GM23338 (cell line): ENCODE data around the gene UBTD1.

Source experiments
- CREB1 ChIP-seq: fragments of 250-450 bp; sonication (Bioruptor Pico); IDR thresholded peaks from 2 replicates; pipeline ENCODE4 v1.5.0; 2020; ENCODE audit warnings: low read depth, mild to moderate bottlenecking, moderate library complexity
- EZH2 ChIP-seq: fragments of 200-600 bp; sonication (generic); IDR thresholded peaks from one replicate; pipeline ENCODE4 v1.8.0; 2017; ENCODE audit warnings: antibody characterized with exemption, mild to moderate bottlenecking, low read depth; ENCODE audit not compliant: unreplicated experiment
- EZH2phosphoT487 ChIP-seq: fragments of 200-600 bp; sonication (generic); IDR thresholded peaks from one replicate; pipeline ENCODE4 v1.8.1; 2018; ENCODE audit warnings: antibody characterized with exemption; ENCODE audit not compliant: unreplicated experiment
- JUNB ChIP-seq: IDR thresholded peaks from one replicate; pipeline ENCODE4 v1.6.1; 2016; ENCODE audit warnings: antibody characterized with exemption; ENCODE audit not compliant: unreplicated experiment
- TF ChIP-seq, protein P1 (sequence below), 2 experiments: fragments of 200-600 bp in 1 of 2; sonication (generic) in 1 of 2; conservative IDR thresholded peaks; 2 replicates each; pipeline versions ENCODE4 v1.5.1 to v1.6.1; 2016 to 2017; ENCODE audit warnings: antibody characterized with exemption in 2 of 2, low read depth in 2 of 2, mild to moderate bottlenecking in 2 of 2, moderate library complexity in 1 of 2
- TF ChIP-seq, protein P2 (sequence below): IDR thresholded peaks from one replicate; pipeline ENCODE4 v1.6.1; 2018; ENCODE audit warnings: antibody characterized with exemption; ENCODE audit not compliant: unreplicated experiment
- TF ChIP-seq, protein P3 (sequence below): IDR thresholded peaks from 2 replicates; pipeline ENCODE4 v1.6.1; 2016; ENCODE audit warnings: antibody characterized with exemption
- TF ChIP-seq, protein P4 (sequence below): fragments of 250-450 bp; sonication (Bioruptor Pico); IDR thresholded peaks from 2 replicates; pipeline ENCODE4 v1.5.0; 2020; ENCODE audit warnings: mild to moderate bottlenecking, moderate library complexity

DNA sequence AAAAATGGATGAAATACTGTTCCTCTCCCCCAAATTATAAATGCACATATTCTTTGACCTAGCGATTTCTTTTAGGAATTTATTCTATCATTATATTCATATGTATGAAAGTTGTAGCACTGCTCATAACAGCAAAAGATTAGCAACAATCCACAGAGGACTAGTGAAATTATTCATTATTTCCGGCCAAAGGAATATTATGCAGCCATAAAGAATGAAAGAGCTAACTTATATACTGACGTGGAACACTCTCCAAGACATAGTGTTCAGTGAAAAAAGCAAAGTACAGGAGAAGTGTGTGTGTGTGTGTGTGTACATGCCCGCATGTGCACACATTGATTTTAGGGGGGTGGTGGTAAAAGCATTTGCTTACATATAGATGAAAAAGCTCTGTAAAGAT is 23.8 kb upstream of the UBTD1 start:
- TF ChIP-seq EZH2 (no peak), JUNB (no peak), EZH2phosphoT487 (peak; percentile 45), CREB1 (no peak)
- TF ChIP-seq, protein P1, sequence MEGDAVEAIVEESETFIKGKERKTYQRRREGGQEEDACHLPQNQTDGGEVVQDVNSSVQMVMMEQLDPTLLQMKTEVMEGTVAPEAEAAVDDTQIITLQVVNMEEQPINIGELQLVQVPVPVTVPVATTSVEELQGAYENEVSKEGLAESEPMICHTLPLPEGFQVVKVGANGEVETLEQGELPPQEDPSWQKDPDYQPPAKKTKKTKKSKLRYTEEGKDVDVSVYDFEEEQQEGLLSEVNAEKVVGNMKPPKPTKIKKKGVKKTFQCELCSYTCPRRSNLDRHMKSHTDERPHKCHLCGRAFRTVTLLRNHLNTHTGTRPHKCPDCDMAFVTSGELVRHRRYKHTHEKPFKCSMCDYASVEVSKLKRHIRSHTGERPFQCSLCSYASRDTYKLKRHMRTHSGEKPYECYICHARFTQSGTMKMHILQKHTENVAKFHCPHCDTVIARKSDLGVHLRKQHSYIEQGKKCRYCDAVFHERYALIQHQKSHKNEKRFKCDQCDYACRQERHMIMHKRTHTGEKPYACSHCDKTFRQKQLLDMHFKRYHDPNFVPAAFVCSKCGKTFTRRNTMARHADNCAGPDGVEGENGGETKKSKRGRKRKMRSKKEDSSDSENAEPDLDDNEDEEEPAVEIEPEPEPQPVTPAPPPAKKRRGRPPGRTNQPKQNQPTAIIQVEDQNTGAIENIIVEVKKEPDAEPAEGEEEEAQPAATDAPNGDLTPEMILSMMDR (conservative IDR thresholded peaks at IDR 0.05; ENCODE audit: low read depth in 2 of 2): no peak
- TF ChIP-seq, protein P2, sequence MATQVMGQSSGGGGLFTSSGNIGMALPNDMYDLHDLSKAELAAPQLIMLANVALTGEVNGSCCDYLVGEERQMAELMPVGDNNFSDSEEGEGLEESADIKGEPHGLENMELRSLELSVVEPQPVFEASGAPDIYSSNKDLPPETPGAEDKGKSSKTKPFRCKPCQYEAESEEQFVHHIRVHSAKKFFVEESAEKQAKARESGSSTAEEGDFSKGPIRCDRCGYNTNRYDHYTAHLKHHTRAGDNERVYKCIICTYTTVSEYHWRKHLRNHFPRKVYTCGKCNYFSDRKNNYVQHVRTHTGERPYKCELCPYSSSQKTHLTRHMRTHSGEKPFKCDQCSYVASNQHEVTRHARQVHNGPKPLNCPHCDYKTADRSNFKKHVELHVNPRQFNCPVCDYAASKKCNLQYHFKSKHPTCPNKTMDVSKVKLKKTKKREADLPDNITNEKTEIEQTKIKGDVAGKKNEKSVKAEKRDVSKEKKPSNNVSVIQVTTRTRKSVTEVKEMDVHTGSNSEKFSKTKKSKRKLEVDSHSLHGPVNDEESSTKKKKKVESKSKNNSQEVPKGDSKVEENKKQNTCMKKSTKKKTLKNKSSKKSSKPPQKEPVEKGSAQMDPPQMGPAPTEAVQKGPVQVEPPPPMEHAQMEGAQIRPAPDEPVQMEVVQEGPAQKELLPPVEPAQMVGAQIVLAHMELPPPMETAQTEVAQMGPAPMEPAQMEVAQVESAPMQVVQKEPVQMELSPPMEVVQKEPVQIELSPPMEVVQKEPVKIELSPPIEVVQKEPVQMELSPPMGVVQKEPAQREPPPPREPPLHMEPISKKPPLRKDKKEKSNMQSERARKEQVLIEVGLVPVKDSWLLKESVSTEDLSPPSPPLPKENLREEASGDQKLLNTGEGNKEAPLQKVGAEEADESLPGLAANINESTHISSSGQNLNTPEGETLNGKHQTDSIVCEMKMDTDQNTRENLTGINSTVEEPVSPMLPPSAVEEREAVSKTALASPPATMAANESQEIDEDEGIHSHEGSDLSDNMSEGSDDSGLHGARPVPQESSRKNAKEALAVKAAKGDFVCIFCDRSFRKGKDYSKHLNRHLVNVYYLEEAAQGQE: no peak
- TF ChIP-seq, protein P3, sequence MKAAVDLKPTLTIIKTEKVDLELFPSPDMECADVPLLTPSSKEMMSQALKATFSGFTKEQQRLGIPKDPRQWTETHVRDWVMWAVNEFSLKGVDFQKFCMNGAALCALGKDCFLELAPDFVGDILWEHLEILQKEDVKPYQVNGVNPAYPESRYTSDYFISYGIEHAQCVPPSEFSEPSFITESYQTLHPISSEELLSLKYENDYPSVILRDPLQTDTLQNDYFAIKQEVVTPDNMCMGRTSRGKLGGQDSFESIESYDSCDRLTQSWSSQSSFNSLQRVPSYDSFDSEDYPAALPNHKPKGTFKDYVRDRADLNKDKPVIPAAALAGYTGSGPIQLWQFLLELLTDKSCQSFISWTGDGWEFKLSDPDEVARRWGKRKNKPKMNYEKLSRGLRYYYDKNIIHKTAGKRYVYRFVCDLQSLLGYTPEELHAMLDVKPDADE: no peak
- TF ChIP-seq, protein P4, sequence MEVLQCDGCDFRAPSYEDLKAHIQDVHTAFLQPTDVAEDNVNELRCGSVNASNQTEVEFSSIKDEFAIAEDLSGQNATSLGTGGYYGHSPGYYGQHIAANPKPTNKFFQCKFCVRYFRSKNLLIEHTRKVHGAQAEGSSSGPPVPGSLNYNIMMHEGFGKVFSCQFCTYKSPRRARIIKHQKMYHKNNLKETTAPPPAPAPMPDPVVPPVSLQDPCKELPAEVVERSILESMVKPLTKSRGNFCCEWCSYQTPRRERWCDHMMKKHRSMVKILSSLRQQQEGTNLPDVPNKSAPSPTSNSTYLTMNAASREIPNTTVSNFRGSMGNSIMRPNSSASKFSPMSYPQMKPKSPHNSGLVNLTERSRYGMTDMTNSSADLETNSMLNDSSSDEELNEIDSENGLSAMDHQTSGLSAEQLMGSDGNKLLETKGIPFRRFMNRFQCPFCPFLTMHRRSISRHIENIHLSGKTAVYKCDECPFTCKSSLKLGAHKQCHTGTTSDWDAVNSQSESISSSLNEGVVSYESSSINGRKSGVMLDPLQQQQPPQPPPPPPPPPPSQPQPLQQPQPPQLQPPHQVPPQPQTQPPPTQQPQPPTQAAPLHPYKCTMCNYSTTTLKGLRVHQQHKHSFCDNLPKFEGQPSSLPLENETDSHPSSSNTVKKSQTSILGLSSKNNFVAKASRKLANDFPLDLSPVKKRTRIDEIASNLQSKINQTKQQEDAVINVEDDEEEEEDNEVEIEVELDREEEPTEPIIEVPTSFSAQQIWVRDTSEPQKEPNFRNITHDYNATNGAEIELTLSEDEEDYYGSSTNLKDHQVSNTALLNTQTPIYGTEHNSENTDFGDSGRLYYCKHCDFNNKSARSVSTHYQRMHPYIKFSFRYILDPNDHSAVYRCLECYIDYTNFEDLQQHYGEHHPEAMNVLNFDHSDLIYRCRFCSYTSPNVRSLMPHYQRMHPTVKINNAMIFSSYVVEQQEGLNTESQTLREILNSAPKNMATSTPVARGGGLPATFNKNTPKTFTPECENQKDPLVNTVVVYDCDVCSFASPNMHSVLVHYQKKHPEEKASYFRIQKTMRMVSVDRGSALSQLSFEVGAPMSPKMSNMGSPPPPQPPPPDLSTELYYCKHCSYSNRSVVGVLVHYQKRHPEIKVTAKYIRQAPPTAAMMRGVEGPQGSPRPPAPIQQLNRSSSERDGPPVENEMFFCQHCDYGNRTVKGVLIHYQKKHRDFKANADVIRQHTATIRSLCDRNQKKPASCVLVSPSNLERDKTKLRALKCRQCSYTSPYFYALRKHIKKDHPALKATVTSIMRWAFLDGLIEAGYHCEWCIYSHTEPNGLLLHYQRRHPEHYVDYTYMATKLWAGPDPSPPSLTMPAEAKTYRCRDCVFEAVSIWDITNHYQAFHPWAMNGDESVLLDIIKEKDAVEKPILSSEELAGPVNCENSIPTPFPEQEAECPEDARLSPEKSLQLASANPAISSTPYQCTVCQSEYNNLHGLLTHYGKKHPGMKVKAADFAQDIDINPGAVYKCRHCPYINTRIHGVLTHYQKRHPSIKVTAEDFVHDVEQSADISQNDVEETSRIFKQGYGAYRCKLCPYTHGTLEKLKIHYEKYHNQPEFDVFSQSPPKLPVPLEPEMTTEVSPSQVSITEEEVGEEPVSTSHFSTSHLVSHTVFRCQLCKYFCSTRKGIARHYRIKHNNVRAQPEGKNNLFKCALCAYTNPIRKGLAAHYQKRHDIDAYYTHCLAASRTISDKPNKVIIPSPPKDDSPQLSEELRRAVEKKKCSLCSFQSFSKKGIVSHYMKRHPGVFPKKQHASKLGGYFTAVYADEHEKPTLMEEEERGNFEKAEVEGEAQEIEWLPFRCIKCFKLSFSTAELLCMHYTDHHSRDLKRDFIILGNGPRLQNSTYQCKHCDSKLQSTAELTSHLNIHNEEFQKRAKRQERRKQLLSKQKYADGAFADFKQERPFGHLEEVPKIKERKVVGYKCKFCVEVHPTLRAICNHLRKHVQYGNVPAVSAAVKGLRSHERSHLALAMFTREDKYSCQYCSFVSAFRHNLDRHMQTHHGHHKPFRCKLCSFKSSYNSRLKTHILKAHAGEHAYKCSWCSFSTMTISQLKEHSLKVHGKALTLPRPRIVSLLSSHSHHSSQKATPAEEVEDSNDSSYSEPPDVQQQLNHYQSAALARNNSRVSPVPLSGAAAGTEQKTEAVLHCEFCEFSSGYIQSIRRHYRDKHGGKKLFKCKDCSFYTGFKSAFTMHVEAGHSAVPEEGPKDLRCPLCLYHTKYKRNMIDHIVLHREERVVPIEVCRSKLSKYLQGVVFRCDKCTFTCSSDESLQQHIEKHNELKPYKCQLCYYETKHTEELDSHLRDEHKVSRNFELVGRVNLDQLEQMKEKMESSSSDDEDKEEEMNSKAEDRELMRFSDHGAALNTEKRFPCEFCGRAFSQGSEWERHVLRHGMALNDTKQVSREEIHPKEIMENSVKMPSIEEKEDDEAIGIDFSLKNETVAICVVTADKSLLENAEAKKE (CRISPR knock-in tag): no peak
